ENCODE measurements around the gene ZC3H15.
A peak's percentile ranks its signal among the peaks of the same experiment; 100 is the strongest.

The ZC3H15 gene

GRCh38 chr2:186544255-186544675 is 58.2 kb downstream of the ZC3H15 start:
- peak; percentile 58 for DNase-seq

GRCh38 chr2:186546846-186547245 is 60.8 kb downstream of the ZC3H15 start:
- no peak for DNase-seq

- no peak for DNase-seq
Measured at GRCh38 chr2:186551323-186552050, 65.4 kb downstream of the ZC3H15 start.

- DNase-seq: no peak
Measured at GRCh38 chr2:186554429-186554828, 68.4 kb downstream of the ZC3H15 start.

- no peak for DNase-seq
Measured at GRCh38 chr2:186554850-186555671, 69.0 kb downstream of the ZC3H15 start.

- no peak for DNase-seq
Measured at GRCh38 chr2:186558512-186559276, 72.6 kb downstream of the ZC3H15 start.
